GM15510 (cell line): ENCODE measurements around the gene BBIP1.

ENCODE experiments used
- POLR2A ChIP-seq: IDR thresholded peaks from 3 replicates; pipeline ENCODE4 v1.6.1; 2011; ENCODE audit warnings: borderline replicate concordance; ENCODE audit not compliant: insufficient read length; ENCODE audit errors: extremely low read depth

The BBIP1 gene

GRCh38 chr10:110903280-110904278 lies 15.4 kb downstream of the BBIP1 start:
- TF ChIP-seq POLR2A, result no peak

DNA sequence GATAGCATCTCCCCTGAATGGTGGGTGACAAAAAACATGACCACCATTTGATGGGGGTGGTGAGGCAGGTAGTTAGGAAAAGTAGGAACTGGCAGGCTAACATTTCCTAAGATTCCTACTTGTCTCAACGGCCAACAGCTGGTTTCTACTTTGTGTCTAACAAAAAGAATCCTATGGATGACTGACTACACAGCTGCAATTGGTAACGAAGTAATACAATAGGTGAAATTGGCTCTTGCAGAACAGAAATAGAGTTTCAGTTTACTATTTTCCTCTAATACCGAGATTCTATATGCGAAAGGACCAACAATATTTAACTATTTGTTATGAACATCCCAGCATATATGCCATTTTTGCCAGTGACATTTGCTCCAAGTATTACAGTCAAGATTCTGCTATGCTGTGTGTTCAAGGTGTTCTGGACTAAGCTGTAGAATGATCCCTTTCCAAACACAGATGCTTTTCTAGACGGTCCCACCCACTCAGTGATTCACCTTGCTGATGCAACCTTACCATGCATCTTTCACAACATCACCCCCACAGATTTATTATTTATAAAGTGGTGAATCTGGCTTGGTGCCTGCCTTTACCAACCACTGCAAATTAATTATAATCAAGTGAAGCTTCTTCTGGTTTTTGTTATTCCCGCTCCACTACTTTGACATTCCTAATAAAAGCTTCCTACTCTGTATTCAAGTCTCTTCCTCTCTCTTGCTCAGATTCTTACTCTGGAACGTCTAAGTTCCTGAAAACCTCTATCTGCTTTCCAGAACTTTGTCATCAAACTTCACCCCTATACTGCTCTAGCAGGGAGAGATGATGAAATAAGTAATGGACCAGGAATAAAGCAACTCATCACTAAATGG lies 16.8 kb downstream of the BBIP1 start:
- TF ChIP-seq POLR2A, result no peak

DNA sequence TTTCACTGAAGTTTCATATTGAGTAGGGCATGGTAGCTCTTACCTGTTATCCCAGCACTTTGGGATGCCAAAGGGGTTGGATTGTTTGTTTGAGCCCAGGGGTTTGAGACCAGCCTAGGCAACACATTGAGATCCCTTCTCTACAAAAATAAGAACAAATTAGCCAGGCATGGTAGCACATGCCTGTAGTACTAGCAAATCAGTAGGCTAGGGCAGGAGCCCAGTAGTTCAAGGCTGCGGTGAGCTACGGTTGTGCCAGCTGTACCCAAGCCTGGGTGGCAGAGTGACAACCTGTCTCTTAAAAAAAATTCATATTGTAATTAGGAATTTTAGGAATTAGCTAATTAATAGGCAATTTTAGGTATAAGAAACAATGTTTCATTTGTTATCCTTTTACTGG lies 18.0 kb downstream of the BBIP1 start:
- no peak for TF ChIP-seq POLR2A

GRCh38 chr10:110898391-110898790 lies 20.6 kb downstream of the BBIP1 start:
- TF ChIP-seq POLR2A, result no peak

GRCh38 chr10:110897184-110897583 lies 21.8 kb downstream of the BBIP1 start:
- no peak for TF ChIP-seq POLR2A

DNA sequence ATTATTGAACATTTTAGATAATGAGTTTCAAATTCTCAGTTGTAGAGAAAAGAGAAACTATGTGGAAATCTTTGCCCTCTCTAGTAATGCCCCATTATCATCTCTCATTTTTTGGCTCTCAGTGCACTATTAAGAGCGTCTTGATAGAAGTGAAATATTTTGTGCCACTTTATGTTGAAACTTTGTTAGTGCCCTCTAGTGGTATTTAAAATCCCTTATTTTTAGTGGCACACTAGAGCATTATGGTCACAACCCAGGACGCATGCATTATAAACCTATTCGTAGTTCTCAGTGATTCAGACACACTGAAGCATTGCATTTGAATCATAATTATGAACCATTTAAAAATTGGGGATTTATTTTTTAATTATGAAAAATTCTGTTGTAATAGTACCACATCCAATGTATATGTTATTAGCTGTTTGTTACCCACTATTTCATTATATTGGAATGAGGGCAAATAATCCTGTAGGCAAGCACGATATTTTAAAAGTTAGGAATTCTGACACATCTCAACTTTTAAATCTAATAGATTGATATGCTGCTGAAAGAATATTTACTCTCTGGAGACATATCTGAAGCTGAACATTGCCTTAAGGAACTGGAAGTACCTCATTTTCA lies 25.3 kb downstream of the BBIP1 start:
- TF ChIP-seq POLR2A, result no peak

DNA sequence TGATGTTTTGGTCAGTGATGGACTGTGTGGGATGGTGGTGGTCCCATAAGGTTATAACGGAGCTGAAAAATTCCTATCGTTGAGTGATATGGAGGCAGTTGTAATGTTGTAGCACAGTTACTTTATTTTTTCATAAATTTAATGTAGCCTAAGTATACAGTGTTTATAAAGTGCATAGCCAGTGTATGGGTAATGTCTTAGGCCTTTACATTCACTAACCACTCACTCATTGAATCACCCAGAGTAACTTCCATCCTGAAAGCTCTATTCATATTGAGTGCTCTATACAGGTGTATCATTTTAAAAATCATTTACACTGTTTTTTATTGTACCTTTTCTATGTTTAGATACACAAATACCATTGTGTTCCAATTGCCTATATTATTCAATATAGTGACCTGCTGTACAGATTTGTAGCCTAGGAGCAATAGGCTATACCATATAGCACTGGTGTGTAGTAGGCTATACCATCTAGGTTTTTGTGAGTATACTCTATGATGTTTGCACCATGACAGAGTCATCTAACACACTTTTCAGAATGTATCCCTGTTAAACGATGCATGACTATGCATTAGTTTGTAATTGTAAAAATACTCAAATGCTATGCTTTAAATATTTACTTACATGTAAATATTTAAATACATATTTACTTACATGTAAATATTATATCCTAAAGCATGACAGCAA lies 26.2 kb downstream of the BBIP1 start:
- TF ChIP-seq POLR2A, result no peak

GRCh38 chr10:110887560-110887959 lies 31.4 kb downstream of the BBIP1 start:
- no peak for TF ChIP-seq POLR2A

- TF ChIP-seq POLR2A, result no peak
Measured at GRCh38 chr10:110885932-110886674, 32.9 kb downstream of the BBIP1 start.

GRCh38 chr10:110883924-110884323 lies 35.1 kb downstream of the BBIP1 start:
- TF ChIP-seq POLR2A, result no peak

GRCh38 chr10:110881905-110882304 lies 37.1 kb downstream of the BBIP1 start:
- no peak for TF ChIP-seq POLR2A

DNA sequence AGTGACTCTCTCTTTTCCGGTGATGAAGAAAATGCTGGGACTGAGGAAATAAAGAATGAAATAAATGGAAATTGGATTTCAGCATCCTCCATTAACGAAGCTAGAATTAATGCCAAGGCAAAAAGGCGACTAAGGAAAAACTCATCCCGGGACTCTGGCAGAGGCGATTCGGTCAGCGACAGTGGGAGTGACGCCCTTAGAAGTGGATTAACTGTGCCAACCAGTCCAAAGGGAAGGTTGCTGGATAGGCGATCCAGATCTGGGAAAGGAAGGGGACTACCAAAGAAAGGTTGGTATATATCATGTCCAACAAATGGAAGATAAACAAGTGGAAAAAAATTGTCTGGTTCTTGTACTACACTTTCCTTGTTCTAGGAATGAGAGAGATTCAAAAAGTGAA lies 37.7 kb downstream of the BBIP1 start:
- no peak for TF ChIP-seq POLR2A

- TF ChIP-seq POLR2A, result no peak
Measured at GRCh38 chr10:110880012-110880411, 39.0 kb downstream of the BBIP1 start.

DNA sequence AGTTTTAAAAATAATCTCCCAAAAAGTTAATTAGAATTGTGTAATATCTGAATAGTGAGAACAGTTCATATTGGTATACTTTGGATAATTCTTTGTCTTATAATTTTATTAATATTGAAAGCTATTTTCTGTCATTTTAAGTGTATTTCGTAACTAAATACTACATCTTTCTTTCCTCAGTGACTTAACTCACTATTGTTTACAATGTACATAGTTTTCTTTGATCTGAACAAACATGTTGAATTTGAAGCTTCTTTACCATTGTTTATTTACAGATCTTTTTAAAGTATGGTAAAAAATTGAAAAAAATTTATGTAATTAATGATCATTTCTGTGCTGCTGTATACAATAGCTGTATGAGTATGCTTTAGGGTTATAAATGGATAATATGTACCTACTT lies 42.2 kb downstream of the BBIP1 start:
- TF ChIP-seq POLR2A, result no peak
